ENCODE data around the gene CTNNA3. TPM values are rescaled to one million over a fixed set of nuclear protein-coding genes. Genes with fewer than 3 reads are reported as not detected.

CTNNA3 gene
- polyA plus RNA-seq, 1 experiment: not detected

DNA sequence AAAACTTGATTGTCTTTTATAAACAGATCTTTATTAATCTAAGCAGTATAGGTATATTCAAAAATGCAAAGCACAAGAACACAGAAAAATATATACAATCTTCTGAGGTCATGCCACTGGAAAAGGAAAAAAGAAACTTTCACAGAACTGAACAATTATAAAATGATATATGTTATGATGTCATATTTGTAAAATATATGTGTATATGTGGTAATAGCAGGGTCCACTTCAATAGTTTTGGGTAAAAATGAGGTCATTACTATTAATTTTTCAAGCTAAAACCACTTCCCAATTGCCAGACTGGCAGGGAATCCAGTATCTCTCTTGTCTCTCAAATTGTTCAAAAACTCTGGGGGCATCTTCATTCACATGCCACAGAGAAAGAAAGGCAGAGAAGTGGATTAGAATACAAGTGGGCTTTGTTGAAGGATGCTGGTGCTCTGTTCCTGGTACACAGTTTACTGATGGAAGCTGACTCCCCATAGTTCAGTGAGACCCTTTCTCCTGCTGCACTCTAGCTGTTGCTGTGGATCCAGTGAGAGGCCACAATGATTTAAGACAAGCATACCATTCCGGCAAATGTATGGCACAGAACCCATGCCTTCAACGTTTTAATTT lies 19.7 kb downstream of the CTNNA3 start:
- H3K36me3 ChIP-seq (ENCODE audit: control insufficient read depth, insufficient read depth, low read length): no peaks in the 10 kb centered on the region
- CTCF ChIA-PET: interaction anchor here (0.6 kb wide), 1 partner anchor 242 kb away, joined by 4 read pairs; no protein-coding TSS in a partner anchor

DNA sequence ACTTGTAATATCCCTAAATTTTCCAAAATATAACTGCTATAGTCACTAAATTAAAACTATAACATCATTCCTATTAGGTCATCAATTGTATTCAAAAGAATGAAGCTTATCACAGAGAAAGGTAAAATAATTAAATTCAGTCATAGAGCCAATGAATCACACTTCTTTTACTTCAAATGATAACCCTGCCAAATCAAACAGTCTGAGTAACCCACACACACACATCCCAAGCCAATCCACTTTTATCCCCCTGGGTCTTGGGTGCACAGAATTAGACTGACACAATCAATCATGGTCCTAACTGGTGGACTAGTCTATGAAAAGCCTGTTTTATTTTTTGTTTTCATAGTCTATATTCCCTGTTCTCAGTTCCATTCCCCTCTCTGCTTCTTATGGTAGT lies 25.6 kb downstream of the CTNNA3 start:
- Histone ChIP-seq H3K36me3 (ENCODE audit: control insufficient read depth, insufficient read depth, low read length) (no peaks in the 10 kb centered on the region), H3K27me3 (ENCODE audit: control insufficient read depth, insufficient read depth, low read length) (no peaks in the 10 kb centered on the region), H3K4me3 (ENCODE audit: low read depth, low read length) (no peak overlapping the region)
- TF ChIP-seq, protein P1, sequence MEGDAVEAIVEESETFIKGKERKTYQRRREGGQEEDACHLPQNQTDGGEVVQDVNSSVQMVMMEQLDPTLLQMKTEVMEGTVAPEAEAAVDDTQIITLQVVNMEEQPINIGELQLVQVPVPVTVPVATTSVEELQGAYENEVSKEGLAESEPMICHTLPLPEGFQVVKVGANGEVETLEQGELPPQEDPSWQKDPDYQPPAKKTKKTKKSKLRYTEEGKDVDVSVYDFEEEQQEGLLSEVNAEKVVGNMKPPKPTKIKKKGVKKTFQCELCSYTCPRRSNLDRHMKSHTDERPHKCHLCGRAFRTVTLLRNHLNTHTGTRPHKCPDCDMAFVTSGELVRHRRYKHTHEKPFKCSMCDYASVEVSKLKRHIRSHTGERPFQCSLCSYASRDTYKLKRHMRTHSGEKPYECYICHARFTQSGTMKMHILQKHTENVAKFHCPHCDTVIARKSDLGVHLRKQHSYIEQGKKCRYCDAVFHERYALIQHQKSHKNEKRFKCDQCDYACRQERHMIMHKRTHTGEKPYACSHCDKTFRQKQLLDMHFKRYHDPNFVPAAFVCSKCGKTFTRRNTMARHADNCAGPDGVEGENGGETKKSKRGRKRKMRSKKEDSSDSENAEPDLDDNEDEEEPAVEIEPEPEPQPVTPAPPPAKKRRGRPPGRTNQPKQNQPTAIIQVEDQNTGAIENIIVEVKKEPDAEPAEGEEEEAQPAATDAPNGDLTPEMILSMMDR (IDR thresholded peaks at IDR 0.05; ENCODE audit: insufficient read depth, low read depth, low read length): no peak
- ChIA-PET POLR2A (no interaction called here), CTCF (no interaction called here)
- no peak for DNase-seq (ENCODE audit: low read depth)

More for the DNA sequence above, 19.7 kb downstream of the CTNNA3 start:
- DNase-seq (ENCODE audit: low read depth): no peak
- H3K4me3 ChIP-seq (ENCODE audit: low read depth, low read length): no peak overlapping the region
- POLR2A ChIA-PET: no interaction called here
- TF ChIP-seq, protein P1 (IDR thresholded peaks at IDR 0.05; ENCODE audit: insufficient read depth, low read depth, low read length): no peak
- H3K27me3 ChIP-seq (ENCODE audit: control insufficient read depth, insufficient read depth, low read length): no peaks in the 10 kb centered on the region

DNA sequence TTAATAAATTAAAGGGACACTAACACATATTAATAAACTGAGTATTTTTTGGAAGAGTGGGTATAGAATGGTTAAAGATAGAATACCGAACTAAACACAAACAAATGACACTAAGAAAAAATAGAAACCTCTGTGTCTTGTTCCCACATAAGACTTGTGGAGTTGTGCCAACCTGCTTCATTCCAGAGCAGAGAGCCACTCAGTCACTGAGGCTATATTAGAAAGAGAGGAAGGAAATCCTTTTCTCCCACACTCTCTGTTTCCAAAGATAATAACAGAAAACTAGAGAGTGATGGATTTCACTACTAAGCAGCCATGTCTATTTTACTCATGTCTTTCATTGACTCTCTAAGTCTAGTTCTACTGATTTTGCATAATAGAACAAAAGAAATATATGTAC lies 26.0 kb downstream of the CTNNA3 start:
- POLR2A ChIA-PET: no interaction called here
- Histone ChIP-seq H3K4me3 (ENCODE audit: low read depth, low read length) (no peak overlapping the region), H3K27me3 (ENCODE audit: control insufficient read depth, insufficient read depth, low read length) (no peaks in the 10 kb centered on the region), H3K36me3 (ENCODE audit: control insufficient read depth, insufficient read depth, low read length) (no peaks in the 10 kb centered on the region)
- TF ChIP-seq, protein P1 (IDR thresholded peaks at IDR 0.05; ENCODE audit: insufficient read depth, low read depth, low read length): no peak
- CTCF ChIA-PET: no interaction called here
- no peak for DNase-seq (ENCODE audit: low read depth)

DNA sequence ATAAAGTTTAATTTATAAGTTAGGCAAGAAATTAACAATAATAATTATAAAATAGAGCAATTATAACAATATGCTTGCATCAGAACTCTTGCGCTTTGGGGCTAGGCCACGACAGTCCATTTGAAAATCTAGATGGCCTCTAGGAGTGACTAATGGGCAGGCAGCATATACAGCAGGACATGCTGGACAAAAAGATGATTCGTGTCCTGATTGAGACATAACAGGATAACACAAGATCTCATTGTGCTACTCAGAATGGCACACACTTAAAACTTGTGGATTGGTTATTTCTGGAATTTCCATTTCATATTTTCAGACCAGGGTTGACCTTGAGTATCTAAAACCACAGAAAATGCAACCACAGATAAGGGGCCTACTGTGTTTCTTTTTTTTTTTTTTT lies 27.5 kb downstream of the CTNNA3 start:
- ChIA-PET POLR2A (no interaction called here), CTCF (no interaction called here)
- TF ChIP-seq, protein P1 (IDR thresholded peaks at IDR 0.05; ENCODE audit: insufficient read depth, low read depth, low read length): no peak
- Histone ChIP-seq H3K27me3 (ENCODE audit: control insufficient read depth, insufficient read depth, low read length) (no peaks in the 10 kb centered on the region), H3K4me3 (ENCODE audit: low read depth, low read length) (no peak overlapping the region), H3K36me3 (ENCODE audit: control insufficient read depth, insufficient read depth, low read length) (no peaks in the 10 kb centered on the region)
- no peak for DNase-seq (ENCODE audit: low read depth)

DNA sequence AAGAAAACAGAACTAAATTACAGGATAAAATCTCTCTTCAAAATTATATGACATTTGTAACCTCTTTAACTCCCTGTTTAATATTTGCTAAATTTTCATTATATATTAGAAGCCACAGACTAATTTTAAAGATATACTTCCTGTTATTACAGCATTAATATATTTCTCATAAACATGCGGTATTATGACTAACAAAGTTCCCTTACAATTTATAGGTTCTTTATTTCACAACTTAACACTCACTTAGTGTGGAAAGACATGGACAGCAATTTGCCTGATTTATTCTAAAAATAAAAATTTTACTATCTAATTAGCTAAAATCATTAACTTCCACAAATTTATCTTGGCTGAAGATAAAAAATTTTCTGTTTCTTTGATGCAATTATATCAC lies 29.0 kb downstream of the CTNNA3 start:
- ChIA-PET POLR2A (no interaction called here), CTCF (interaction anchor here (1.3 to 2.5 kb wide), 3 partner anchors 30 to 112 kb away, joined by 3 to 12 read pairs (median 4); no protein-coding TSS in a partner anchor)
- no peak overlapping the region for H3K4me3 ChIP-seq (ENCODE audit: low read depth, low read length)

More for the DNA sequence above, 29.0 kb downstream of the CTNNA3 start:
- H3K27me3 ChIP-seq (ENCODE audit: control insufficient read depth, insufficient read depth, low read length): no peaks in the 10 kb centered on the region
- TF ChIP-seq, protein P1 (IDR thresholded peaks at IDR 0.05; ENCODE audit: insufficient read depth, low read depth, low read length): no peak
- no peak for DNase-seq (ENCODE audit: low read depth)
- H3K36me3 ChIP-seq (ENCODE audit: control insufficient read depth, insufficient read depth, low read length): no peaks in the 10 kb centered on the region

All from BJ (cell line).